Measurements from ENCODE around the gene CEP112.

The CEP112 gene

GRCh38 chr17:66211047-66211810 lies 19.3 kb upstream of the CEP112 start:
- DNase-seq (ENCODE audit: low read depth) = no peak

GRCh38 chr17:66210208-66210574 lies 18.3 kb upstream of the CEP112 start:
- no peak for DNase-seq (ENCODE audit: low read depth)

- DNase-seq (ENCODE audit: low read depth) = no peak
These were observed 16.0 kb upstream of the CEP112 start for GRCh38 chr17:66207936-66208335.

GRCh38 chr17:66203274-66204015 lies 11.5 kb upstream of the CEP112 start:
- no peak for DNase-seq (ENCODE audit: low read depth)

- DNase-seq (ENCODE audit: low read depth) = peak; percentile 53
These were observed 8.8 kb upstream of the CEP112 start for GRCh38 chr17:66200685-66201092.

GRCh38 chr17:66198242-66198641 lies 6.3 kb upstream of the CEP112 start:
- DNase-seq (ENCODE audit: low read depth) = no peak

GRCh38 chr17:66192378-66192687 lies 400 bp upstream of the CEP112 start:
- DNase-seq (ENCODE audit: low read depth) = no peak

GRCh38 chr17:66190738-66191592 lies 968 bp downstream of the CEP112 start:
- DNase-seq (ENCODE audit: low read depth) = no peak

- no peak for DNase-seq (ENCODE audit: low read depth)
These were observed 4.2 kb downstream of the CEP112 start for GRCh38 chr17:66187718-66188117.

GRCh38 chr17:66185862-66186261 lies 6.1 kb downstream of the CEP112 start:
- DNase-seq (ENCODE audit: low read depth) = no peak

GRCh38 chr17:66184392-66184791 lies 7.5 kb downstream of the CEP112 start:
- no peak for DNase-seq (ENCODE audit: low read depth)

GRCh38 chr17:66183529-66183928 lies 8.4 kb downstream of the CEP112 start:
- no peak for DNase-seq (ENCODE audit: low read depth)

GRCh38 chr17:66178642-66179041 lies 13.3 kb downstream of the CEP112 start:
- no peak for DNase-seq (ENCODE audit: low read depth)

GRCh38 chr17:66177048-66177447 lies 14.9 kb downstream of the CEP112 start:
- no peak for DNase-seq (ENCODE audit: low read depth)

- no peak for DNase-seq (ENCODE audit: low read depth)
These were observed 16.0 kb downstream of the CEP112 start for GRCh38 chr17:66175892-66176291.

GRCh38 chr17:66172691-66173223 lies 19.2 kb downstream of the CEP112 start:
- DNase-seq (ENCODE audit: low read depth) = no peak

GRCh38 chr17:66172144-66172543 lies 19.8 kb downstream of the CEP112 start:
- DNase-seq (ENCODE audit: low read depth) = no peak

- DNase-seq (ENCODE audit: low read depth) = no peak
These were observed 20.2 kb downstream of the CEP112 start for GRCh38 chr17:66171692-66172091.

GRCh38 chr17:66171172-66171571 lies 20.8 kb downstream of the CEP112 start:
- DNase-seq (ENCODE audit: low read depth) = no peak

- DNase-seq (ENCODE audit: low read depth) = no peak
These were observed 22.1 kb downstream of the CEP112 start for GRCh38 chr17:66169839-66170238.

GRCh38 chr17:66167189-66167815 lies 24.6 kb downstream of the CEP112 start:
- no peak for DNase-seq (ENCODE audit: low read depth)

GRCh38 chr17:66165537-66166123 lies 26.3 kb downstream of the CEP112 start:
- DNase-seq (ENCODE audit: low read depth) = peak; percentile 39

All from GM04504 (cell line).